IPS-15b (cell line): Measurements from ENCODE around the gene POU2AF2.

Source experiments
- H3K27me3 ChIP-seq: one replicate; pipeline ENCODE4 v1.6.1; 2013; ENCODE audit warnings: low read length; ENCODE audit not compliant: control insufficient read depth, insufficient read depth
- H3K36me3 ChIP-seq: one replicate; pipeline ENCODE4 v1.6.1; 2013; ENCODE audit warnings: low read length; ENCODE audit not compliant: control insufficient read depth, insufficient read depth
- H3K4me1 ChIP-seq: one replicate; pipeline ENCODE4 v1.6.1; 2013; ENCODE audit warnings: mild to moderate bottlenecking, low read length; ENCODE audit not compliant: control insufficient read depth, insufficient read depth
- H3K4me3 ChIP-seq: one replicate; pipeline ENCODE4 v1.5.1; 2013; ENCODE audit warnings: low read depth, low read length
- H3K9ac ChIP-seq: one replicate; pipeline ENCODE4 v1.6.1; 2013; ENCODE audit warnings: low read depth, mild to moderate bottlenecking, low read length
- H3K9me3 ChIP-seq: one replicate; pipeline ENCODE4 v1.6.1; 2013; ENCODE audit warnings: mild to moderate bottlenecking, low read length; ENCODE audit not compliant: control insufficient read depth, insufficient read depth

Gene POU2AF2

GRCh38 chr11:111324277-111324720 lies 78.8 kb downstream of the POU2AF2 start:
- H3K4me1 ChIP-seq, result no peaks in the 10 kb centered on the region
- H3K27me3 ChIP-seq, result no peaks in the 10 kb centered on the region
- H3K4me3 ChIP-seq, result no peak overlapping the region
- no peaks in the 10 kb centered on the region for H3K9me3 ChIP-seq
- H3K36me3 ChIP-seq, result no peaks in the 10 kb centered on the region
- no peak overlapping the region for H3K9ac ChIP-seq

DNA sequence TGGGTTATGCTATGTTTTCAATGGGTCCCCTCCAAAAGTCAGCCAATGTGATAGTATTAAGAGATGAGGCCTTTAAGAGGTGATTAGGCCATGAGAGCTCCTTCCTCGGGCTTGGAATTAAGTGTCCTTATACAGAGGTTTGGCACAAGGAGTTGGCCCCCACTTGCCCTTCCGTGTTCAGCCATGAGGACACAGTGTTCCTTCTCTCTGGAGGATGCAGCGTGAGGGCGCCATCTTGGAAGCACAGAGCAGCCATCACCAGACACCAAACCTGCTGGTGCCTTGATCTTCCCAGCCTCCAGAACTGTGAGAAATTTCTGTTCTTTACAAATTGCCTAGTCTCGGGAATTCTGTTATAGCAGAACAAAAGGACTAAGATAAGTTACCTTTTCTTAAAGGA lies 79.7 kb downstream of the POU2AF2 start:
- Histone ChIP-seq H3K9ac (no peak overlapping the region), H3K36me3 (no peaks in the 10 kb centered on the region), H3K9me3 (no peaks in the 10 kb centered on the region), H3K4me3 (no peak overlapping the region), H3K27me3 (no peaks in the 10 kb centered on the region), H3K4me1 (no peaks in the 10 kb centered on the region)

- Histone ChIP-seq H3K27me3 (no peaks in the 10 kb centered on the region), H3K9me3 (no peaks in the 10 kb centered on the region), H3K36me3 (no peaks in the 10 kb centered on the region), H3K9ac (no peak overlapping the region), H3K4me3 (no peak overlapping the region), H3K4me1 (no peaks in the 10 kb centered on the region)
Measured at GRCh38 chr11:111326824-111327223, 81.3 kb downstream of the POU2AF2 start.

DNA sequence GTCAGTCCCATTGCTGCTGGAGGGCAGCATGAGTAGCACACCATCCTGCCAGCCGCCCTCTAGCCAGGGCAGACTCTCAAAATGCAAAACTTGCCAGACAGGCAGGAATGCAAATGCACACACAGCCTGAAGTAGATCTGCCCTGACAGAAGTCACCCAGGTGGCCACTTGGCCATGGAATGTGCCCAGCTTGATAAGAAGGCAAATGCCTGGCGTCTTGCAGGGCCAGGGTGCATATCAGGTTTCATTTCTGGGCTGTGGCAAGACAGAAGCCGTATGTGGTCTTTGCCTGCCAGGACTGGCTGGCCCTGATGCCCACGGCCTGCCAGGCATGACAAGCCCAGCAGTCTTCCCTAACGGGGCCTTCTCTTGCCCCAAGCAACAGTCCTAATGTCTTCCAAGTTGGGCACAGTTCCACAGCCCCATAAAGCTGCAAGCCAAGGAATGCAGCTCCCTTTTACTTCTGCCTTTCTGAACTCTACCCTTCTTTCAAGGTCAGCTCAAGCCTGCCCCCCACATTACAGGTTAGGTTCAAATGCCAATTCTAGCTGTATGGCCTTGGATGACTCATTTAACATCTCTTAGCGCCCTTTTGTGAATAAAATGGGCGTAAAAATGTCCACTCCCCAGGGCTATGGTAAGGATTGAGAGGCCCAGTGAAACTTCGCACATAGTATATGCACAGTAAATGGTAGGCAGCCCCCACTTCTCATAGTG lies 82.5 kb downstream of the POU2AF2 start:
- Histone ChIP-seq H3K9ac (no peak overlapping the region), H3K36me3 (no peaks in the 10 kb centered on the region), H3K27me3 (no peaks in the 10 kb centered on the region), H3K9me3 (no peaks in the 10 kb centered on the region), H3K4me1 (no peaks in the 10 kb centered on the region), H3K4me3 (no peak overlapping the region)

DNA sequence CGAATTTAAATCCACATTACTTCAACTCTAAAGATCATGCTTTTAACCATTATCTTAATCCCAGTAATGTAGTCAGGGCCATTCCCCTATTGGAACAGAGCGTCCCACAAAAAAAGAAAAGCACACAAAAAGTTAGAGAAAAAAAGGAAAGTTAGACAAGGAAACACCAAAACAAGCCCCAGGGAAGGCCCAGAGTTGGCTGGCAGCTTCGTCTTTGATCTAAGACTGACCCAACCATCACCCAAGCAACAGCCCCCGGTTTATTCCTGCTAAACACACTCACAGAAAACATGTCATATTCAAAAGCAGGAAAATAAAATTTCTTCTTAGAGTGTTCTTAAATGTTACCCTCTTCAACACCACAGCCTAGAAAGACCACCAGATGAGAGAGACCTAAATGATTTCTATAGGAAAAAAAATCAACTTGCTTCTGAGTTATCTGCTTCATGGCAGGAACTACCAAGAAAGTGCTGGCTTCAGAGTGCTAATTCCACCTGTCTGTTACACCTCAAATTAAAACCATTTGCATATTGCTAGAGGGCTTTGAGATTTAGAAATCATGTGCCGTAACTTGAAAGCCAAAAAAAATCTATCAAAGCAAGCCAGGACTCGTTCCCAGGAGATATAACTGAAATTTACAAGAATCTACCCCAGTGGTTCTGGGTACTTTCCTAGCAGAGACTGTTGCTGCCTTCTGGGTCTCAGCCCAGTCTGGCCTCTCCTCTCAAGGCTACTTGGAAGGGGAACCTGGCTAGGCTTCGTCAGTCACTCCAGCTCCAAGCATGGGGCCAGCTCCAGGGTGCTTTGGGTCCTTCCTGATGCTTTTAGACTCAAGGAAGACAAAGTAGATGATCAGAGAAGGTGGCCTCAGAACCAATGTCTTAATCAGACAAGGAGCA lies 84.0 kb downstream of the POU2AF2 start:
- Histone ChIP-seq H3K9me3 (no peaks in the 10 kb centered on the region), H3K4me3 (no peak overlapping the region), H3K9ac (no peak overlapping the region), H3K36me3 (no peaks in the 10 kb centered on the region), H3K27me3 (no peaks in the 10 kb centered on the region), H3K4me1 (no peaks in the 10 kb centered on the region)

GRCh38 chr11:111330234-111330893 lies 84.8 kb downstream of the POU2AF2 start:
- H3K9ac ChIP-seq, result no peak overlapping the region
- no peaks in the 10 kb centered on the region for H3K36me3 ChIP-seq
- H3K4me1 ChIP-seq, result no peaks in the 10 kb centered on the region
- no peaks in the 10 kb centered on the region for H3K9me3 ChIP-seq
- H3K27me3 ChIP-seq, result no peaks in the 10 kb centered on the region
- no peak overlapping the region for H3K4me3 ChIP-seq

GRCh38 chr11:111331711-111332479 lies 86.4 kb downstream of the POU2AF2 start:
- H3K27me3 ChIP-seq, result no peaks in the 10 kb centered on the region
- H3K9ac ChIP-seq, result no peak overlapping the region
- peaks cover 4% of the 10 kb centered on the region for H3K4me1 ChIP-seq
- H3K36me3 ChIP-seq, result no peaks in the 10 kb centered on the region
- H3K9me3 ChIP-seq, result no peaks in the 10 kb centered on the region
- no peak overlapping the region for H3K4me3 ChIP-seq

- H3K4me3 ChIP-seq, result no peak overlapping the region
Measured at GRCh38 chr11:111334532-111335502, 89.3 kb downstream of the POU2AF2 start.

DNA sequence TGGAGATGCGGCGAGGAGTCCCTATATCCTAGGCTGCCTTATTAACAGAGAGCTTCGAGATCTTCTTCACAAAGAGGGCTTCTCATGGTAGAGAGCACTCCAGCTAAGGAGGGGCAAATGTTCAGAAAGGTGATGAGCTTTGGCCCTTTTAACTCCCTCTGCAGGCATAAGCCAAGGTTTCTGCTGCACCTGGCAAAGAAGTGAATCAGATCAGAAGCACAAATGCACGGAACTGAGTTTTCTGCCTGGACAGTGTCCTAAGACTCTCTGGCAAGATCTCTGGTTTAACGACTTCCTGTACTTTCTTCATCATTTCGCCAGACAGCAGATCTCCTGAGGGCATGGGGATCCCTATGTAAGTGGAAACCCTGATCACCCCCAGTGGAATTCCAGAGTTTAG lies 90.0 kb downstream of the POU2AF2 start:
- no peak overlapping the region for H3K9ac ChIP-seq
- H3K4me1 ChIP-seq, result peaks cover 4% of the 10 kb centered on the region
- H3K4me3 ChIP-seq, result no peak overlapping the region
- H3K36me3 ChIP-seq, result no peaks in the 10 kb centered on the region
- no peaks in the 10 kb centered on the region for H3K9me3 ChIP-seq
- no peaks in the 10 kb centered on the region for H3K27me3 ChIP-seq

More at GRCh38 chr11:111334532-111335502, 89.3 kb downstream of the POU2AF2 start:
- H3K9ac ChIP-seq, result no peak overlapping the region
- no peaks in the 10 kb centered on the region for H3K27me3 ChIP-seq
- H3K9me3 ChIP-seq, result no peaks in the 10 kb centered on the region
- H3K4me1 ChIP-seq, result peaks cover 4% of the 10 kb centered on the region
- H3K36me3 ChIP-seq, result no peaks in the 10 kb centered on the region
